SK-N-SH (cell line): ENCODE measurements around the gene SLC2A13. TPM values are rescaled to one million over a fixed set of nuclear protein-coding genes. Genes with fewer than 3 reads are reported as not detected.

Experiments used
- CTCF ChIA-PET: fragments of 300-600, 350-600 bp; formaldehyde crosslinking; extraction: SDS; loops from one replicate; lab custom pipeline; 2021; lab: Yijun Ruan, JAX
- POLR2A ChIA-PET: fragments of 350-600 bp; sonication (Branson Sonifier 250); formaldehyde crosslinking; extraction: SDS; loops from one replicate; lab custom pipeline; 2020; ENCODE audit warnings: antibody characterized with exemption, inconsistent platforms; lab: Yijun Ruan, JAX
- DNase-seq: peaks from one replicate; pipeline ENCODE4 v3.0.0; 2012
- H2AFZ ChIP-seq: fragments of 200-600 bp; sonication (generic); 2 replicates; pipeline ENCODE4 v1.8.1; 2016; ENCODE audit warnings: antibody characterized with exemption, mild to moderate bottlenecking, low read depth
- H3F3A ChIP-seq: fragments of 200-600 bp; sonication (generic); replicated peaks from 2 replicates; pipeline ENCODE3; 2016; ENCODE audit warnings: antibody characterized with exemption, mild to moderate bottlenecking; ENCODE audit not compliant: insufficient read depth
- H3K27ac ChIP-seq, 2 experiments: fragments of 200-500 bp in 1 of 2; fragments of 200-600 bp in 1 of 2; sonication (Bioruptor generic) in 1 of 2; sonication (generic), shearing (Covaris generic) in 1 of 2; 2 replicates each; pipeline versions ENCODE4 v1.5.1 to v1.6.1; 2014 to 2016; ENCODE audit warnings: low read depth in 2 of 2, inconsistent platforms in 1 of 2, low read length in 1 of 2, mild to moderate bottlenecking in 1 of 2, mixed read lengths in 1 of 2
- H3K27me3 ChIP-seq: fragments of 200-600 bp; sonication (generic), shearing (Covaris generic); 2 replicates; pipeline ENCODE4 v1.6.1; 2016; ENCODE audit warnings: mixed run types; ENCODE audit not compliant: insufficient read depth
- H3K36me3 ChIP-seq, 2 experiments: fragments of 200-500 bp in 1 of 2; fragments of 200-600 bp in 1 of 2; sonication (Bioruptor generic) in 1 of 2; sonication (generic) in 1 of 2; replicated peaks in 1 of 2; 2 replicates each; pipeline versions ENCODE3 to v1.5.1; 2014 to 2016; ENCODE audit warnings: low read length in 1 of 2, mild to moderate bottlenecking in 1 of 2; ENCODE audit not compliant: insufficient read depth in 2 of 2, control insufficient read depth in 1 of 2
- H3K4me1 ChIP-seq, 2 experiments: fragments of 200-500 bp in 1 of 2; fragments of 200-600 bp in 1 of 2; sonication (Bioruptor generic) in 1 of 2; sonication (generic), shearing (Covaris generic) in 1 of 2; 2 replicates each; pipeline versions ENCODE4 v1.5.1 to v1.6.1; 2014 to 2016; ENCODE audit warnings: low read depth in 1 of 2, low read length in 1 of 2, mixed run types in 1 of 2; ENCODE audit not compliant: insufficient read depth in 2 of 2, control insufficient read depth in 1 of 2
- H3K4me2 ChIP-seq: fragments of 200-600 bp; sonication (generic), shearing (Covaris generic); 2 replicates; pipeline ENCODE4 v1.6.1; 2017; ENCODE audit warnings: mixed run types
- H3K4me3 ChIP-seq, 2 experiments: fragments of 200-500 bp in 1 of 2; fragments of 200-600 bp in 1 of 2; sonication (Bioruptor generic) in 1 of 2; sonication (generic), shearing (Covaris generic) in 1 of 2; 2 replicates each; pipeline versions ENCODE4 v1.5.1 to v1.8.1; 2014 to 2016; ENCODE audit warnings: low read depth in 2 of 2, inconsistent platforms in 1 of 2, low read length in 1 of 2, mild to moderate bottlenecking in 1 of 2, mixed read lengths in 1 of 2, moderate library complexity in 1 of 2
- H3K79me2 ChIP-seq: fragments of 200-600 bp; sonication (generic); 2 replicates; pipeline ENCODE4 v1.8.1; 2017; ENCODE audit warnings: mild to moderate bottlenecking; ENCODE audit not compliant: insufficient read depth
- H3K9ac ChIP-seq: fragments of 200-600 bp; sonication (generic); 2 replicates; pipeline ENCODE4 v1.6.1; 2017; ENCODE audit warnings: mixed run types
- H3K9me2 ChIP-seq: fragments of 200-600 bp; sonication (generic); 2 replicates; pipeline ENCODE4 v1.6.1; 2017; ENCODE audit warnings: mixed run types
- H3K9me3 ChIP-seq: fragments of 200-600 bp; sonication (generic); 2 replicates; pipeline ENCODE4 v1.6.1; 2017; ENCODE audit warnings: mixed run types, mild to moderate bottlenecking, moderate library complexity
- H4K20me1 ChIP-seq: fragments of 200-600 bp; sonication (generic); 2 replicates; pipeline ENCODE4 v1.6.1; 2017; ENCODE audit warnings: mild to moderate bottlenecking, mixed run types; ENCODE audit not compliant: insufficient read depth
- CHD2 ChIP-seq: fragments of 150-350 bp; IDR thresholded peaks from 2 replicates; pipeline ENCODE4 v1.6.1; 2018; ENCODE audit warnings: low read length; ENCODE audit not compliant: partially characterized antibody
- ELF1 ChIP-seq: IDR thresholded peaks from 2 replicates; pipeline ENCODE4 v1.4.0; 2012
- EP300 ChIP-seq, 2 experiments: IDR thresholded peaks; 2 replicates each; pipeline versions ENCODE4 v1.4.0 to v1.6.1; 2012; ENCODE audit warnings: borderline replicate concordance in 1 of 2, low read depth in 1 of 2, low read length in 1 of 2
- FOSL2 ChIP-seq: IDR thresholded peaks from 2 replicates; pipeline ENCODE4 v1.4.0; 2012; ENCODE audit warnings: low read depth, mild to moderate bottlenecking, moderate library complexity, borderline replicate concordance
- MEF2A ChIP-seq: IDR thresholded peaks from 2 replicates; pipeline ENCODE4 v1.4.0; 2012; ENCODE audit warnings: low read depth, borderline replicate concordance
- RFX5 ChIP-seq: IDR thresholded peaks from 2 replicates; pipeline ENCODE4 v1.6.1; 2012; ENCODE audit warnings: mild to moderate bottlenecking, improper control_type of control experiment, low read length
- WGBS: methylation state at CpG from one replicate; pipeline ENCODE4 v1.1.6; 2017; ENCODE audit warnings: low lambda C conversion rate; 5-methylcytosine and 5-hydroxymethylcytosine counted together
- polyA plus RNA-seq, 3 experiments: library from polyadenylated mRNA; depleted of rRNA; stranded (reverse); fragments of >200 nt; gene quantifications; 2 replicates each; pipeline ENCODE4 v1.2.3, GENCODE V29; 2012
- TF ChIP-seq, protein P1 (sequence below): IDR thresholded peaks from 2 replicates; pipeline ENCODE4; 2012
- TF ChIP-seq, protein P2 (sequence below): fragments of 200-600 bp; sonication (generic); IDR thresholded peaks from 2 replicates; pipeline ENCODE4 v1.6.1; 2017; ENCODE audit warnings: antibody characterized with exemption, mild to moderate bottlenecking, moderate library complexity
- TF ChIP-seq, protein P3 (sequence below): IDR thresholded peaks from 2 replicates; pipeline ENCODE4 v1.4.0; 2012; ENCODE audit warnings: low read depth, borderline replicate concordance

SLC2A13 gene
- polyA plus RNA-seq, 1 of the 3 experiments (the other 2 are of a cell fraction): 0.21 TPM

DNA sequence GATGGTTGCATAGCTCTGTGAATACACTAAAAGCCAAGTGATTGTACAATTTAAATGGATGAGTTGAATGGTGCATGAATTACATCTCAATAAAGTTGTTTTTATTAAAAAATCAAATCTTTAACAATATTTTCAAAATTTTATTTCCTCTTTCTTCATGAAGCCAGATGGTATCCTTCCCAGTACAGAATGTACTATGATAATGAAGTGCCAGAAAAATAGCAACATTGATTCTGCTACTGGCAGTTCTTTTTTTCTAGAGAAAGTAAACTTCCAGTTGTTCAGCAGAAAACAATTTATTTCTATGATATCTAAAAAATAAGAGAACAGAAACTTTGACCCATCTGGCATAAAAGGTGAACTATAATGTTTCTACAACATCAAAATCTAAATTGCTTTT lies 61.5 kb downstream of the SLC2A13 start (continued):
- TF ChIP-seq, protein P1, sequence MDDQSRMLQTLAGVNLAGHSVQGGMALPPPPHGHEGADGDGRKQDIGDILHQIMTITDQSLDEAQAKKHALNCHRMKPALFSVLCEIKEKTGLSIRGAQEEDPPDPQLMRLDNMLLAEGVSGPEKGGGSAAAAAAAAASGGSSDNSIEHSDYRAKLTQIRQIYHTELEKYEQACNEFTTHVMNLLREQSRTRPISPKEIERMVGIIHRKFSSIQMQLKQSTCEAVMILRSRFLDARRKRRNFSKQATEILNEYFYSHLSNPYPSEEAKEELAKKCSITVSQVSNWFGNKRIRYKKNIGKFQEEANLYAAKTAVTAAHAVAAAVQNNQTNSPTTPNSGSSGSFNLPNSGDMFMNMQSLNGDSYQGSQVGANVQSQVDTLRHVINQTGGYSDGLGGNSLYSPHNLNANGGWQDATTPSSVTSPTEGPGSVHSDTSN: no peak
- TF ChIP-seq, all 33 proteins: peak for 0

DNA sequence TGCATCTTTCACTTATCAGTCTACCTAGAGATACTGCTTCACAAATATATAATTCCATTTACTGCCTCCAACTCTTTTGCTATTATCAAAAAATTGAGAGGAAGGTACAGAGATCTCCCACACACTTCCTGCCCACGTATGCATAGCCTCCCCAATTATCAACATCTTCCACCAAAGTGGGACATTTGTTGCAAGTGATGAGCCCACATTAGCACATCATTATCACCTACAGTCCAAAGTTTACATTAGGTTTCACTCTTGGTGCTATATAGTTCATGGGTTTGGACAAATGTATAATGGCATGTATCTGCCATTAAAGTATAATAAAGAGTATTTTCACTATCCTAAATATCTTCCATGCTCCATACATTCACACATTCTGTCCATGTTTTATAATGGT lies 66.3 kb downstream of the SLC2A13 start:
- H2AFZ ChIP-seq: no peak overlapping the region
- H3K79me2 ChIP-seq: no peaks in the 10 kb centered on the region
- H3K4me3 ChIP-seq: no peak overlapping the region
- no peaks in the 10 kb centered on the region for H3K27me3 ChIP-seq
- no peak overlapping the region for H3K27ac ChIP-seq
- no peak for DNase-seq
- no peak overlapping the region for H3K9ac ChIP-seq
- no peaks in the 10 kb centered on the region for H3K9me2 ChIP-seq
- no peaks in the 10 kb centered on the region for H4K20me1 ChIP-seq
- H3K36me3 ChIP-seq: no peaks in the 10 kb centered on the region
- H3K9me3 ChIP-seq: no peaks in the 10 kb centered on the region
- CTCF ChIA-PET: no interaction called here
- POLR2A ChIA-PET: no interaction called here
- TF ChIP-seq MEF2A (no peak), RFX5 (no peak), EP300 (IDR thresholded peaks at IDR 0.05; ENCODE audit: borderline replicate concordance in 1 of 2, low read depth in 1 of 2, low read length in 1 of 2) (no peak)
- TF ChIP-seq, protein P2, sequence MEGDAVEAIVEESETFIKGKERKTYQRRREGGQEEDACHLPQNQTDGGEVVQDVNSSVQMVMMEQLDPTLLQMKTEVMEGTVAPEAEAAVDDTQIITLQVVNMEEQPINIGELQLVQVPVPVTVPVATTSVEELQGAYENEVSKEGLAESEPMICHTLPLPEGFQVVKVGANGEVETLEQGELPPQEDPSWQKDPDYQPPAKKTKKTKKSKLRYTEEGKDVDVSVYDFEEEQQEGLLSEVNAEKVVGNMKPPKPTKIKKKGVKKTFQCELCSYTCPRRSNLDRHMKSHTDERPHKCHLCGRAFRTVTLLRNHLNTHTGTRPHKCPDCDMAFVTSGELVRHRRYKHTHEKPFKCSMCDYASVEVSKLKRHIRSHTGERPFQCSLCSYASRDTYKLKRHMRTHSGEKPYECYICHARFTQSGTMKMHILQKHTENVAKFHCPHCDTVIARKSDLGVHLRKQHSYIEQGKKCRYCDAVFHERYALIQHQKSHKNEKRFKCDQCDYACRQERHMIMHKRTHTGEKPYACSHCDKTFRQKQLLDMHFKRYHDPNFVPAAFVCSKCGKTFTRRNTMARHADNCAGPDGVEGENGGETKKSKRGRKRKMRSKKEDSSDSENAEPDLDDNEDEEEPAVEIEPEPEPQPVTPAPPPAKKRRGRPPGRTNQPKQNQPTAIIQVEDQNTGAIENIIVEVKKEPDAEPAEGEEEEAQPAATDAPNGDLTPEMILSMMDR: no peak
- H3K4me1 ChIP-seq: no peaks in the 10 kb centered on the region; a peak in 1 of 4 replicates
- WGBS: 35% methylated on average over 1 of the region's 1 CpG
- no peaks in the 10 kb centered on the region for H3F3A ChIP-seq
- no peak overlapping the region for H3K4me2 ChIP-seq

DNA sequence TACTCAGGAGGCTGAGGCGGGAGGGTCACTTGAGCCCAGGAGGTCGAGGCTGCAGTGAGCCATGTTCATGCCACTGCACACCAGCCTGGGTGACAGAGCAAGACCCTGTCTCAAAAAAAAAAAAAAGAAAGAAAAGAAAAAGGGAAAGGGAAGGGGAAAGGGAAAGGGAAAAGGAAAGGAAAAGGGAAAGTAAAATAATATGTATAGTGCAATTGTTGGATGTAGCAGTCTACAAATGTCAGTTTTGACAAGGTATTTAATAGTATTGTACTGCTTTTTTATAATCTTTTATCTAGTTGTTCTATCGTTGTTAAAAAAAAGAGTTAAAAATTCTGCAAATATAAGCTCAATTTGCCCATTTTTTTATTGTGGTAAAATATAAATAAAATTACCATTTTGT lies 67.3 kb downstream of the SLC2A13 start:
- Histone ChIP-seq H3K4me1 (no peaks in the 10 kb centered on the region; a peak in 1 of 4 replicates), H3K27ac (no peak overlapping the region), H3K9me3 (no peaks in the 10 kb centered on the region), H3K9me2 (no peaks in the 10 kb centered on the region), H3K9ac (no peak overlapping the region), H3F3A (no peaks in the 10 kb centered on the region), H3K4me2 (no peak overlapping the region), H3K27me3 (no peaks in the 10 kb centered on the region), H3K36me3 (no peaks in the 10 kb centered on the region), H3K79me2 (no peaks in the 10 kb centered on the region), H3K4me3 (no peak overlapping the region), H2AFZ (no peak overlapping the region), H4K20me1 (no peaks in the 10 kb centered on the region)
- ChIA-PET POLR2A (no interaction called here), CTCF (no interaction called here)
- no peak for DNase-seq
- 68% methylated on average over 3 of the region's 3 CpGs for WGBS
- no peak for TF ChIP-seq FOSL2
- TF ChIP-seq ELF1: no peak
- TF ChIP-seq, protein P3, sequence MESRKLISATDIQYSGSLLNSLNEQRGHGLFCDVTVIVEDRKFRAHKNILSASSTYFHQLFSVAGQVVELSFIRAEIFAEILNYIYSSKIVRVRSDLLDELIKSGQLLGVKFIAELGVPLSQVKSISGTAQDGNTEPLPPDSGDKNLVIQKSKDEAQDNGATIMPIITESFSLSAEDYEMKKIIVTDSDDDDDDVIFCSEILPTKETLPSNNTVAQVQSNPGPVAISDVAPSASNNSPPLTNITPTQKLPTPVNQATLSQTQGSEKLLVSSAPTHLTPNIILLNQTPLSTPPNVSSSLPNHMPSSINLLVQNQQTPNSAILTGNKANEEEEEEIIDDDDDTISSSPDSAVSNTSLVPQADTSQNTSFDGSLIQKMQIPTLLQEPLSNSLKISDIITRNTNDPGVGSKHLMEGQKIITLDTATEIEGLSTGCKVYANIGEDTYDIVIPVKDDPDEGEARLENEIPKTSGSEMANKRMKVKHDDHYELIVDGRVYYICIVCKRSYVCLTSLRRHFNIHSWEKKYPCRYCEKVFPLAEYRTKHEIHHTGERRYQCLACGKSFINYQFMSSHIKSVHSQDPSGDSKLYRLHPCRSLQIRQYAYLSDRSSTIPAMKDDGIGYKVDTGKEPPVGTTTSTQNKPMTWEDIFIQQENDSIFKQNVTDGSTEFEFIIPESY: no peak
- no peak for TF ChIP-seq EP300 (IDR thresholded peaks at IDR 0.05; ENCODE audit: borderline replicate concordance in 1 of 2, low read depth in 1 of 2, low read length in 1 of 2)
- TF ChIP-seq CHD2: no peak
